OCI-LY1 (cell line): ENCODE measurements around the gene TPCN2.

Experiments
- H2AFZ ChIP-seq: fragments of 200-600 bp; sonication (generic), shearing (Covaris generic); 2 replicates; pipeline ENCODE4 v1.6.0; 2014; ENCODE audit warnings: antibody characterized with exemption, mild to moderate bottlenecking, low read length
- H3F3A ChIP-seq: fragments of 200-600 bp; sonication (generic), shearing (Covaris generic); 2 replicates; pipeline ENCODE4 v1.6.0; 2014; ENCODE audit warnings: mild to moderate bottlenecking, antibody characterized with exemption, low read length, moderate library complexity; ENCODE audit not compliant: insufficient read depth
- H3K27ac ChIP-seq: fragments of 200-600 bp; sonication (generic); 2 replicates; pipeline ENCODE4 v1.5.1; 2014; ENCODE audit warnings: low read length, mixed run types, mild to moderate bottlenecking, low read depth; ENCODE audit not compliant: poor library complexity, severe bottlenecking
- H3K27me3 ChIP-seq: fragments of 200-600 bp; sonication (generic); 2 replicates; pipeline ENCODE4 v1.6.0; 2014; ENCODE audit warnings: antibody characterized with exemption, mild to moderate bottlenecking, low read length, moderate library complexity; ENCODE audit not compliant: insufficient read depth
- H3K36me3 ChIP-seq: fragments of 200-600 bp; sonication (generic); 2 replicates; pipeline ENCODE4 v1.6.1; 2014; ENCODE audit warnings: mild to moderate bottlenecking, antibody characterized with exemption, low read length, moderate library complexity, mixed read lengths; ENCODE audit not compliant: insufficient read depth
- H3K4me1 ChIP-seq: fragments of 200-600 bp; sonication (generic); 2 replicates; pipeline ENCODE4 v1.5.1; 2014; ENCODE audit warnings: mild to moderate bottlenecking, low read length, moderate library complexity; ENCODE audit not compliant: insufficient read depth, severe bottlenecking
- H3K4me2 ChIP-seq: fragments of 200-600 bp; sonication (generic), shearing (Covaris generic); 2 replicates; pipeline ENCODE4 v1.6.1; 2014; ENCODE audit warnings: low read length
- H3K4me3 ChIP-seq: fragments of 200-600 bp; sonication (generic); 2 replicates; pipeline ENCODE4 v1.5.1; 2014; ENCODE audit warnings: low read length, low read depth, mild to moderate bottlenecking, mixed read lengths; ENCODE audit not compliant: poor library complexity, severe bottlenecking
- H3K79me2 ChIP-seq: fragments of 200-600 bp; shearing (Covaris generic); 2 replicates; pipeline ENCODE4 v1.6.1; 2016; ENCODE audit warnings: mixed run types, low read length, mixed read lengths; ENCODE audit not compliant: insufficient read depth
- H3K9ac ChIP-seq: fragments of 200-600 bp; sonication (generic), shearing (Covaris generic); 2 replicates; pipeline ENCODE4 v1.6.1; 2014; ENCODE audit warnings: mild to moderate bottlenecking, low read length, mixed read lengths
- H3K9me2 ChIP-seq: fragments of 200-600 bp; sonication (generic), shearing (Covaris generic); 2 replicates; pipeline ENCODE4 v1.6.1; 2014; ENCODE audit warnings: low read depth, mild to moderate bottlenecking, low read length, mixed read lengths
- H3K9me3 ChIP-seq: fragments of 200-600 bp; shearing (Covaris generic); 2 replicates; pipeline ENCODE4 v1.6.1; 2014; ENCODE audit warnings: low read length, mixed read lengths
- H4K20me1 ChIP-seq: fragments of 200-600 bp; sonication (generic), shearing (Covaris generic); 2 replicates; pipeline ENCODE4 v1.6.0; 2016; ENCODE audit warnings: mild to moderate bottlenecking, low read length; ENCODE audit not compliant: insufficient read depth
- EZH2 ChIP-seq: fragments of 200-600 bp; sonication (generic), shearing (Covaris generic); IDR thresholded peaks from 2 replicates; pipeline ENCODE4 v1.8.0; 2017; ENCODE audit warnings: borderline replicate concordance, mixed run types, mild to moderate bottlenecking, antibody characterized with exemption, low read length, moderate library complexity, mixed read lengths
- TF ChIP-seq, protein P1 (sequence below): fragments of 200-600 bp; sonication (generic), shearing (Covaris generic); IDR thresholded peaks from 2 replicates; pipeline ENCODE4 v1.5.1; 2017; ENCODE audit warnings: mild to moderate bottlenecking, antibody characterized with exemption, low read length, moderate library complexity, mixed read lengths

TPCN2 gene

DNA sequence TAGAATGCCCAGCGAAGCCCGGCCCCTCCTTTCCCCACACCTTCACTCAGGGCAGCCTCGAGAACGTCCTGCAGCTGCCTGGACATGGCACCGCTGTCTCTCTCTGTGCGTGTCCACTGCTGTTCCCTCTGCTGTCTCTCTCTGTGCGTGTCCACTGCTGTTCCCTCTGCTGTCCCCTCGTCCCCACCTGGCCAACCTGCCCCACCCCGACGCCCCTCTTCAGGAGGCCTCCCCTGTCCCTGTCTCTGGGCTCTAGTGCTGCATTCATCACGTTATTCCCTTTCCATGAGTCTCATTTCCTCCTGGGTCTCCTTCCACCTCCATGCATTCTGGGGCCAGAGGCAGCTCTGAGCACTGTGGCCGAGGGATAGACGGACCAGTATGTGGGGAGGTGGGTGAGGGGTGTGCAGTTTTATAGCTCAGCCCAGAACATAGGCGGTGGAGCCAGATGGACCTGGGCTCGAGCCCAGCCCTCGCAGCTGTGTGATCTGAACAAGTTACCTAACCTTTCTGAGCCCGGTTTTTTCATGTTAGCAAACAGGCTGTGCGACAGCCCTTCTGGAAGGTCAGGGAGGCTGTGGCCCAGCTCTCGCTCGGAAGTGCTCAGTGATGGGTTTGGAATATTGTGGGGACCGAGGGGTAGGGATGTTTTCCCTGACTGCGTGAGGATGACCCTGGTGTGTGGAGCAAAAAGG is 65.1 kb downstream of the TPCN2 start:
- TF ChIP-seq, protein P1, sequence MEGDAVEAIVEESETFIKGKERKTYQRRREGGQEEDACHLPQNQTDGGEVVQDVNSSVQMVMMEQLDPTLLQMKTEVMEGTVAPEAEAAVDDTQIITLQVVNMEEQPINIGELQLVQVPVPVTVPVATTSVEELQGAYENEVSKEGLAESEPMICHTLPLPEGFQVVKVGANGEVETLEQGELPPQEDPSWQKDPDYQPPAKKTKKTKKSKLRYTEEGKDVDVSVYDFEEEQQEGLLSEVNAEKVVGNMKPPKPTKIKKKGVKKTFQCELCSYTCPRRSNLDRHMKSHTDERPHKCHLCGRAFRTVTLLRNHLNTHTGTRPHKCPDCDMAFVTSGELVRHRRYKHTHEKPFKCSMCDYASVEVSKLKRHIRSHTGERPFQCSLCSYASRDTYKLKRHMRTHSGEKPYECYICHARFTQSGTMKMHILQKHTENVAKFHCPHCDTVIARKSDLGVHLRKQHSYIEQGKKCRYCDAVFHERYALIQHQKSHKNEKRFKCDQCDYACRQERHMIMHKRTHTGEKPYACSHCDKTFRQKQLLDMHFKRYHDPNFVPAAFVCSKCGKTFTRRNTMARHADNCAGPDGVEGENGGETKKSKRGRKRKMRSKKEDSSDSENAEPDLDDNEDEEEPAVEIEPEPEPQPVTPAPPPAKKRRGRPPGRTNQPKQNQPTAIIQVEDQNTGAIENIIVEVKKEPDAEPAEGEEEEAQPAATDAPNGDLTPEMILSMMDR = no peak
- TF ChIP-seq EZH2 = no peak
- Histone ChIP-seq H3K27me3 (0 out of 2 replicates have a peak, but pooled peaks cover 6% of the 10 kb centered on the region), H3K9me2 (no peaks in the 10 kb centered on the region), H4K20me1 (no peaks in the 10 kb centered on the region), H3K9ac (no peak overlapping the region), H3F3A (no peaks in the 10 kb centered on the region), H3K27ac (no peak overlapping the region), H3K9me3 (no peaks in the 10 kb centered on the region), H3K36me3 (no peaks in the 10 kb centered on the region), H3K4me3 (no peak overlapping the region), H3K79me2 (no peaks in the 10 kb centered on the region), H2AFZ (no peak overlapping the region), H3K4me1 (no peaks in the 10 kb centered on the region), H3K4me2 (no peak overlapping the region)

DNA sequence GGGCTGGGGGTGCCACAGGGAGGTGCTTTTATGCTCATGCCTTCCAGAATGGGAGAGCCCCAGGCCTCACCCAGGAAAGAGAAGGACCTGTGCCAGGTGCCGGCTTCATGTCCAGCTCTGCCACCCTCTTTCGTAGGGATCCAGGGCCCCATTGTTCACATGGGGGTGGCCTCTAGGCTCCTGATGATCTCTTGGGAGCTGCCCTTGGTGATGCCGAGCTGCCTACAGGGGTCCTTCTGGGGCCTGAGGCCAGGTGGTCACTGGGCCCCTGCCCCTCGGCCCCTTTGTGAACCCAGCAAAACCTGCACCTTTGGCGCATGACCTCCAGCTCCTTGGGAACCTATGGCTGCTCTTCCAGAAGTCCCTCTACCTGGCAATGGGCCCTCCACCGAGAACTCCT is 65.6 kb downstream of the TPCN2 start:
- Histone ChIP-seq H2AFZ (no peak overlapping the region), H3F3A (no peaks in the 10 kb centered on the region), H3K4me2 (no peak overlapping the region), H3K9me2 (no peaks in the 10 kb centered on the region), H3K4me3 (no peak overlapping the region), H3K27ac (no peak overlapping the region), H4K20me1 (no peaks in the 10 kb centered on the region), H3K4me1 (no peaks in the 10 kb centered on the region), H3K79me2 (no peaks in the 10 kb centered on the region), H3K36me3 (no peaks in the 10 kb centered on the region), H3K9ac (no peak overlapping the region), H3K9me3 (no peaks in the 10 kb centered on the region), H3K27me3 (0 out of 2 replicates have a peak, but pooled peaks cover 6% of the 10 kb centered on the region)
- TF ChIP-seq, protein P1 = no peak
- no peak for TF ChIP-seq EZH2

GRCh38 chr11:69114811-69115523 is 66.2 kb downstream of the TPCN2 start:
- Histone ChIP-seq H3K27ac (no peak overlapping the region), H3F3A (no peaks in the 10 kb centered on the region), H3K79me2 (no peaks in the 10 kb centered on the region), H3K9me2 (no peaks in the 10 kb centered on the region), H3K4me1 (no peaks in the 10 kb centered on the region), H3K27me3 (0 out of 2 replicates have a peak, but pooled peaks cover 6% of the 10 kb centered on the region), H3K9me3 (no peaks in the 10 kb centered on the region), H3K4me3 (no peak overlapping the region), H3K36me3 (no peaks in the 10 kb centered on the region), H3K9ac (no peak overlapping the region), H4K20me1 (no peaks in the 10 kb centered on the region), H3K4me2 (no peak overlapping the region), H2AFZ (no peak overlapping the region)
- TF ChIP-seq, protein P1 = no peak
- TF ChIP-seq EZH2 = no peak
